Measurements from ENCODE around the gene RHBDL1.
A peak's percentile ranks its signal among the peaks of the same experiment; 100 is the strongest.

Gene RHBDL1

GRCh38 chr16:708959-709358 lies 33.5 kb downstream of the RHBDL1 start:
- DNase-seq: no peak

GRCh38 chr16:709566-710499 lies 34.4 kb downstream of the RHBDL1 start:
- DNase-seq: no peak

GRCh38 chr16:710500-711075 lies 35.1 kb downstream of the RHBDL1 start:
- DNase-seq: no peak

GRCh38 chr16:711084-711483 lies 35.6 kb downstream of the RHBDL1 start:
- no peak for DNase-seq

- DNase-seq: peak; percentile 79
Observed at GRCh38 chr16:711548-712320, 36.3 kb downstream of the RHBDL1 start.

GRCh38 chr16:712740-713250 lies 37.3 kb downstream of the RHBDL1 start:
- peak; percentile 64 for DNase-seq

- DNase-seq: no peak
Observed at GRCh38 chr16:714079-714478, 38.6 kb downstream of the RHBDL1 start.

GRCh38 chr16:714558-715476 lies 39.3 kb downstream of the RHBDL1 start, which contains the start of gene METRN:
METRN (plus strand) TSS chr16:715118; CDS start chr16:715290, 172 bp downstream.
- DNase-seq: peak; percentile 87

GRCh38 chr16:715477-716199 lies 40.2 kb downstream of the RHBDL1 start:
- no peak for DNase-seq

- no peak for DNase-seq
Observed at GRCh38 chr16:716200-716568, 40.7 kb downstream of the RHBDL1 start.

GRCh38 chr16:716768-717325 lies 41.4 kb downstream of the RHBDL1 start:
- DNase-seq: no peak

GRCh38 chr16:717450-718245 lies 42.2 kb downstream of the RHBDL1 start:
- no peak for DNase-seq

- no peak for DNase-seq
Observed at GRCh38 chr16:718389-718788, 42.9 kb downstream of the RHBDL1 start.

- no peak for DNase-seq
Observed at GRCh38 chr16:718922-719321, 43.5 kb downstream of the RHBDL1 start.

GRCh38 chr16:719815-720446 lies 44.5 kb downstream of the RHBDL1 start:
- DNase-seq: no peak

GRCh38 chr16:720447-720989 lies 45.0 kb downstream of the RHBDL1 start:
- peak; percentile 43 for DNase-seq

GRCh38 chr16:720990-721764 lies 45.7 kb downstream of the RHBDL1 start, which contains the start of gene ANTKMT:
ANTKMT (plus strand) TSS chr16:721146; CDS start chr16:721275, 129 bp downstream.
- DNase-seq: peak; percentile 82

GRCh38 chr16:721765-722540 lies 46.5 kb downstream of the RHBDL1 start:
- peak; percentile 45 for DNase-seq
